ENCODE data around the gene PDCL3. TPM values are rescaled to one million over a fixed set of nuclear protein-coding genes. Genes with fewer than 3 reads are reported as not detected.

PDCL3 gene
- total RNA-seq, 1 donor = 25.5 TPM

DNA sequence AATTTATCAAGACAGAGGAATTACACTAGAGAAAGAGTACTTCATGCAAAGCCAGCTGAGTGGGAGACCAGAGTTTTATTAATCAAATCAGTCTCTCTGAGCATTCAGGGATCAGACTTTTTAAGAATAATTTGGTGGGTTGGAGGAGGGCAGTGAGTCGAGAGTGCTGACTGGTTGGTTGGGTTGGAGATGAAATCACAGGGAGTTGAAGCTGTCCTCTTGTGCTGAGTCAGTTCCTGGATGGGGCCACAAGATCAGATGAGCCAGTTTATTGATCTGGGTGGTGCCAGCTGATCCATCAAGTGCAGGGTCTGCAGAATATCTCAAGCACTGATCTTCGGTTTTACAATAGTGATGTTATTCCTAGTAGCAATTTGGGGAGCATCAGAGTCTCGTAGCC, 21.4 kb upstream of the PDCL3 start:
- no peak for DNase-seq (ENCODE audit: low read depth)
- TF ChIP-seq, protein P1, sequence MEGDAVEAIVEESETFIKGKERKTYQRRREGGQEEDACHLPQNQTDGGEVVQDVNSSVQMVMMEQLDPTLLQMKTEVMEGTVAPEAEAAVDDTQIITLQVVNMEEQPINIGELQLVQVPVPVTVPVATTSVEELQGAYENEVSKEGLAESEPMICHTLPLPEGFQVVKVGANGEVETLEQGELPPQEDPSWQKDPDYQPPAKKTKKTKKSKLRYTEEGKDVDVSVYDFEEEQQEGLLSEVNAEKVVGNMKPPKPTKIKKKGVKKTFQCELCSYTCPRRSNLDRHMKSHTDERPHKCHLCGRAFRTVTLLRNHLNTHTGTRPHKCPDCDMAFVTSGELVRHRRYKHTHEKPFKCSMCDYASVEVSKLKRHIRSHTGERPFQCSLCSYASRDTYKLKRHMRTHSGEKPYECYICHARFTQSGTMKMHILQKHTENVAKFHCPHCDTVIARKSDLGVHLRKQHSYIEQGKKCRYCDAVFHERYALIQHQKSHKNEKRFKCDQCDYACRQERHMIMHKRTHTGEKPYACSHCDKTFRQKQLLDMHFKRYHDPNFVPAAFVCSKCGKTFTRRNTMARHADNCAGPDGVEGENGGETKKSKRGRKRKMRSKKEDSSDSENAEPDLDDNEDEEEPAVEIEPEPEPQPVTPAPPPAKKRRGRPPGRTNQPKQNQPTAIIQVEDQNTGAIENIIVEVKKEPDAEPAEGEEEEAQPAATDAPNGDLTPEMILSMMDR (IDR thresholded peaks at IDR 0.05; ENCODE audit: insufficient read depth, low read depth, low read length) = no peak
- no peak overlapping the region for H3K4me3 ChIP-seq (ENCODE audit: low read depth, low read length)

DNA sequence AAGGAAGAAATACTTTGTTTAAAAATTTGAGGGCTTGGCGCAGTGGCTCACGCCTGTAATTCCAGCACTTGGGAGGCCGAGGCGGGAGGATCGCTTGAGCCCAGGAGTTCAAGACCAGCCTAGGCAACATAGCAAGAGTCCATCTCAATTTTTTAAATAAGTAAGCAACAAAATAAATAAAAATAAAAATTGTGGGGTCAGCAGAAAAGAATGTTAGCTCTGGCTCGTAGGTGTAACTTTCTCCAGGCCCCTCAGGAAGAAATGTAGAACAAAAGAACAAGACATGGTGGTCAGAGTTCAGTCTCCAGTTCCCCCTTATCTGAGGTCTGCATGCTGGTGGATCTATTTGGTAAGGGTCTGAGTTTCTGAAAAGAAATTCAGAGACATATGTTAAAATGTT, 20.4 kb upstream of the PDCL3 start:
- no peak for DNase-seq (ENCODE audit: low read depth)
- H3K4me3 ChIP-seq (ENCODE audit: low read depth, low read length) = no peak overlapping the region

GRCh38 chr2:100544911-100545596, 17.7 kb upstream of the PDCL3 start:
- no peak for DNase-seq (ENCODE audit: low read depth)

More for the DNA sequence above, 20.4 kb upstream of the PDCL3 start:
- TF ChIP-seq, protein P1 (IDR thresholded peaks at IDR 0.05; ENCODE audit: insufficient read depth, low read depth, low read length) = no peak

DNA sequence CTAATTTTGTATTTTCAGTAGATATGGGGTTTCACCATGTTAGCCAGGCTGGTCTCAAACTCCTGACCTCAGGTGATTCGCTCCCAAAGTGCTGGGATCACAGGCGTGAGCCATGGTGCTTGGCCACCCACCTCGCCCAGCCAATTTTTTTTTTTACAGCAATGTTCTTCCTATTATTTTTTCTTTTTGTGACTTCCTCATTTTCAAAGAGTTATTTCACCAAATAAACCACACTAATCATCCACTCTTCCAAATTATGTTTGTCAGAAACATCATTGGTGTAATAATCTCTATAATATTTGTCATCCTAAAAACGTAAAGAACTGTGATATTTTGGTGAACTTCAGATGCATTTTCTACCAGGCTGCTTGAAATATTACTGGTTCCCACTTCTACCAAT, 16.3 kb upstream of the PDCL3 start:
- no peak for DNase-seq (ENCODE audit: low read depth)
- TF ChIP-seq, protein P1 (IDR thresholded peaks at IDR 0.05; ENCODE audit: insufficient read depth, low read depth, low read length) = no peak
- no peak overlapping the region for H3K4me3 ChIP-seq (ENCODE audit: low read depth, low read length)

More at GRCh38 chr2:100544911-100545596, 17.7 kb upstream of the PDCL3 start:
- no peak overlapping the region for H3K4me3 ChIP-seq (ENCODE audit: low read depth, low read length)
- TF ChIP-seq, protein P1 (IDR thresholded peaks at IDR 0.05; ENCODE audit: insufficient read depth, low read depth, low read length) = no peak

DNA sequence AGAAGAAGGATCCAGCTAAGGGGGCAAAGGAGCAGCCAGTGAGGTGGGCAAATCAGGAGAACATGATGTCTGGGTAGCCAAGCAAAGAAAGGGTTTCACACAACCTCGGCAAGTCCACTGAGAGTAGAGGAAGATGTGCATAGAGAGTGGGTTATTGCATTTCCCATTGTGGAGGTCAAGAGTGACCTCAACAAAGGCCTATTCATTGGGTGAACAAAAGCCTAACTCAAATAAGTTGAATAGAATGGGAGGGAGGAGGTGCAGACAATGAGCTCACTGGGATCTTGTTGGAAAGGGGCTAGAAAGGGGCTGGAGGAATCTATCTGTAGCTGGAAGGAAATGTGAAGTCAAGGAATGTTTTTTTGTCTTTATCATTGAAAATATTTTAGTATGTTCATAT, 14.0 kb upstream of the PDCL3 start:
- no peak overlapping the region for H3K4me3 ChIP-seq (ENCODE audit: low read depth, low read length)
- TF ChIP-seq, protein P1 (IDR thresholded peaks at IDR 0.05; ENCODE audit: insufficient read depth, low read depth, low read length) = no peak
- no peak for DNase-seq (ENCODE audit: low read depth)

DNA sequence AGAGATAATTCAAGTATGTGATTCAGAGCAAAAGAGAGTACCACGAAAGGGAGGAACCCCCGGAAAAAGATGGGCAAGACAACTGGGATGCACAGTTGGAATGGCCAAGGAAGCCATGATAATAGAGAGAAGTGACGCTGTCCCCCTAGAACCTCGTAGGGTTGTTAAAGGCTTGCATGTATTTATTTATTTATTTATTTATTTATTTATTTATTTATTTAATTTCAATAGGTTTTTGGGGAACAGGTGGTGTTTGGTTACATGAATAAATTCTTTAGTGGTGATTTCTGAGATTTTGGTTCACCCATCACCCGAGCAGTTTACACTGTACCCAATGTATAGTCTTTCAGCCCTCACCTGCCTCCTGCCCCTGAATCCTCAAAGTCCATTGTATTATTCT, 11.5 kb upstream of the PDCL3 start:
- DNase-seq (ENCODE audit: low read depth) = no peak
- TF ChIP-seq, protein P1 (IDR thresholded peaks at IDR 0.05; ENCODE audit: insufficient read depth, low read depth, low read length) = no peak
- H3K4me3 ChIP-seq (ENCODE audit: low read depth, low read length) = no peak overlapping the region
